SK-N-MC (cell line): ENCODE measurements around the gene PAMR1.

ENCODE experiments used
- EZH2 ChIP-seq: fragments of 200-600 bp; sonication (generic); IDR thresholded peaks from one replicate; pipeline ENCODE4 v1.6.1; 2017; ENCODE audit warnings: antibody characterized with exemption
- FOXP2 ChIP-seq: optimal IDR thresholded peaks from 2 replicates; pipeline ENCODE3; 2011; ENCODE audit warnings: mild to moderate bottlenecking, moderate library complexity; ENCODE audit not compliant: insufficient read depth; ENCODE audit errors: extremely low read length, control extremely low read depth
- POLR2AphosphoS5 ChIP-seq: IDR thresholded peaks from 2 replicates; pipeline ENCODE4 v1.6.1; 2012; ENCODE audit warnings: mild to moderate bottlenecking, low read depth, low read length, borderline replicate concordance

- TF ChIP-seq EZH2 (no peak), POLR2AphosphoS5 (no peak), FOXP2 (no peak)
Observed at GRCh38 chr11:35555488-35555887, 30.1 kb upstream of the PAMR1 start.
